HepG2 (cell line): ENCODE measurements around the gene OSBPL5. TPM values are rescaled to one million over a fixed set of nuclear protein-coding genes. Genes with fewer than 3 reads are reported as not detected.
A peak's percentile ranks its signal among the peaks of the same experiment; 100 is the strongest.

Experiments used
- ARNT ChIP-seq: fragments of 450-650 bp; IDR thresholded peaks from 2 replicates; pipeline ENCODE4 v1.6.1; 2017
- BCL6 ChIP-seq: IDR thresholded peaks from 2 replicates; pipeline ENCODE4 v1.6.1; 2016; ENCODE audit warnings: missing genetic modification reagents, missing compliant biosample characterization
- HIVEP1 ChIP-seq: sonication (generic); formaldehyde crosslinking; IDR thresholded peaks from 2 replicates; pipeline ENCODE4 v1.4.0; 2020; ENCODE audit warnings: mild to moderate bottlenecking, missing genetic modification reagents
- HNF1A ChIP-seq, 2 experiments: sonication (generic) in 1 of 2; formaldehyde crosslinking in 1 of 2; IDR thresholded peaks; 2 replicates each; pipeline versions ENCODE4 v1.4.0 to v1.6.1; 2016 to 2020; ENCODE audit warnings: borderline replicate concordance in 1 of 2, low read depth in 1 of 2, mild to moderate bottlenecking in 1 of 2, missing genetic modification reagents in 1 of 2
- KDM2A ChIP-seq: sonication (generic); formaldehyde crosslinking; IDR thresholded peaks from 2 replicates; pipeline ENCODE4 v1.4.0; 2020; ENCODE audit warnings: low read depth, missing genetic modification reagents, borderline replicate concordance
- RCOR2 ChIP-seq: IDR thresholded peaks from 2 replicates; pipeline ENCODE4 v1.6.1; 2016; ENCODE audit warnings: missing biosample characterization, missing genetic modification reagents
- SAP130 ChIP-seq: IDR thresholded peaks from 2 replicates; pipeline ENCODE4 v1.6.1; 2016; ENCODE audit warnings: low read depth
- SKI ChIP-seq: fragments of 450-650 bp; IDR thresholded peaks from one replicate; pipeline ENCODE4 v1.6.1; 2018; ENCODE audit warnings: mild to moderate bottlenecking; ENCODE audit not compliant: partially characterized antibody
- SNAPC4 ChIP-seq: sonication (generic); formaldehyde crosslinking; IDR thresholded peaks from 2 replicates; pipeline ENCODE4 v1.4.0; 2020; ENCODE audit warnings: mild to moderate bottlenecking, missing genetic modification reagents
- ZBTB34 ChIP-seq: sonication (generic); formaldehyde crosslinking; IDR thresholded peaks from 2 replicates; pipeline ENCODE4 v1.8.0; 2022; ENCODE audit warnings: mild to moderate bottlenecking, missing genetic modification reagents
- ZC3H4 ChIP-seq: sonication (generic); formaldehyde crosslinking; IDR thresholded peaks from 2 replicates; pipeline ENCODE4 v1.4.0; 2020; ENCODE audit warnings: missing genetic modification reagents, borderline replicate concordance
- ZNF550 ChIP-seq: sonication (generic); formaldehyde crosslinking; IDR thresholded peaks from 2 replicates; pipeline ENCODE4 v1.4.0; 2020; ENCODE audit warnings: mild to moderate bottlenecking, missing genetic modification reagents, borderline replicate concordance
- ZNF563 ChIP-seq: sonication (generic); formaldehyde crosslinking; IDR thresholded peaks from 2 replicates; pipeline ENCODE4 v1.8.0; 2022; ENCODE audit warnings: mild to moderate bottlenecking, moderate library complexity, missing genetic modification reagents
- ZNF619 ChIP-seq: sonication (generic); formaldehyde crosslinking; IDR thresholded peaks from 2 replicates; pipeline ENCODE4 v1.4.0; 2020; ENCODE audit warnings: mild to moderate bottlenecking, missing genetic modification reagents
- ZNF747 ChIP-seq: sonication (generic); formaldehyde crosslinking; IDR thresholded peaks from 2 replicates; pipeline ENCODE4 v1.8.1; 2023; ENCODE audit warnings: missing genetic modification reagents, mild to moderate bottlenecking, borderline replicate concordance
- polyA plus RNA-seq, 8 experiments: library from polyadenylated mRNA; depleted of rRNA in 3 of 8; stranded (reverse) in 7 of 8; unstranded in 1 of 8; fragments of >200 nt; fragmentation: Illumina TruSeq in 4 of 8; extraction: Trizol in 4 of 8; gene quantifications; 2 replicates each; pipeline versions ENCODE4 v1.2.1 to v1.2.3, GENCODE V29; 2011 to 2016; ENCODE audit warnings: low read depth in 4 of 8, missing spikeins in 1 of 8, mixed read lengths in 1 of 8; ENCODE audit not compliant: insufficient read depth in 1 of 8
- total RNA-seq, 5 experiments: library from RNA; depleted of rRNA; stranded (reverse); fragments of >200 nt; fragmentation: Illumina TruSeq; extraction: Trizol; gene quantifications; 2 replicates each; pipeline ENCODE4 v1.2.3, GENCODE V29; 2016; ENCODE audit warnings: low read depth in 1 of 5

The OSBPL5 gene
- total and polyA plus RNA-seq, 2 of the 13 experiments (the other 11 are each of a cell fraction or from before 2014, with no cell fraction given) = not detected

GRCh38 chr11:3091846-3092602 lies 73.1 kb downstream of the OSBPL5 start (continued):
- TF ChIP-seq HNF1A (IDR thresholded peaks at IDR 0.05; ENCODE audit: low read depth) (no peak), HNF1A (CRISPR knock-in tag; IDR thresholded peaks at IDR 0.05; ENCODE audit: borderline replicate concordance) (no peak), ZNF550 (no peak), ZBTB34 (no peak), SKI (no peak), ARNT (no peak), HIVEP1 (no peak; the same call in 1 of the 2 replicates), RCOR2 (CRISPR knock-in tag) (no peak), ZC3H4 (CRISPR knock-in tag) (no peak), SAP130 (CRISPR knock-in tag) (peak; percentile 17; the same call in 1 of the 2 replicates), SNAPC4 (CRISPR knock-in tag) (no peak), ZNF747 (CRISPR knock-in tag) (no peak), ZNF563 (CRISPR knock-in tag) (no peak), ZNF619 (no peak), BCL6 (CRISPR knock-in tag) (peak; percentile 38; the same call in 1 of the 2 replicates), KDM2A (peak; percentile 59; the same call in 1 of the 2 replicates)
